Measurements from ENCODE around the gene PNPLA6.

Gene PNPLA6

GRCh38 chr19:7535047-7535997 lies at the start of gene PNPLA6:
TSS of gene PNPLA6 (plus strand) at chr19:7535717. CDS start at chr19:7535789, 72 bp downstream.
- peak; percentile 91 for DNase-seq

- no peak for DNase-seq
These were observed 48.6 kb upstream of the PNPLA6 start for GRCh38 chr19:7486923-7487322.

GRCh38 chr19:7488736-7489353 lies 46.7 kb upstream of the PNPLA6 start, which contains the start of gene PEX11G:
TSS of gene PEX11G (minus strand) at chr19:7489035. CDS start at chr19:7489010, 25 bp downstream.
- peak; percentile 91 for DNase-seq

DNA sequence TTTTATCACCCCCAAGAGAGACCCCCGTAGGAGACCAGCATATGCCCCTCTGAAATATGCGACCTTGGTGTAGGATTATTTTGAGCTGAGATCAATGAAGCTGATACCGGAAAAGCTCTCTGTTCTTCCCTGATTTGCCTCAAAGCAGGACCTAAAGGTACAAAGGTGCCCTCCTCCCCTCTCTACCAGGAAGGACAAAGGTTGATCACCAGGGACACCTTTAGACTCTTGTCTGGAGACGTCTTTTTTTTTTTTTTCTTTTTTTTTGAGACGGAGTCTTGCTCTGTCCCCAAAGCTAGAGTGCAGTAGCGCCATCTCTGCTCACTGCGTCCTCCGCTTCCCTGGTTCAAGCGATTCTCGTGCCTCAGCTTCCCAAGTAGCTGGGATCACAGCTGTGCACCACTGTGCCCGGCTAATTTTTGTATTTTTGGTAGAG lies 45.9 kb upstream of the PNPLA6 start:
- DNase-seq: no peak

DNA sequence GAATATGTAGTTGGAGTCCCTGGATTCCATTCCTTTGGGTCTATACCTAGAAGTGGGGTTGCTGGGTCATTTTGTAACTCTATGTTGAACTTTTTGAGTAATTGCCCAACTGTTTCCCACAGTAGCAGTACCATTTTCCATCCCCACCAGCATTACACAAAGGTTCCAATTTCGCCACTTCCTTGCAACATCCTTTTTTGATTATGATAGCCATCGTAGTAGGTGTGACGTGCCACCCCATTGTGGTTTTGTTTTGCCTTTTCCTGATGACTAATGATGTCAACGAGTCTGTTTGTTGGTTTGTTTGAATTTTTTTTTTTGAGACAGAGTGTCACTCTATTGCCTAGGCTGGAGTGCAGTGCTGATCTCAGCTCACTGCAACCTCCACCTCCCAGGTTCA lies 43.4 kb upstream of the PNPLA6 start:
- peak; percentile 29 for DNase-seq

DNA sequence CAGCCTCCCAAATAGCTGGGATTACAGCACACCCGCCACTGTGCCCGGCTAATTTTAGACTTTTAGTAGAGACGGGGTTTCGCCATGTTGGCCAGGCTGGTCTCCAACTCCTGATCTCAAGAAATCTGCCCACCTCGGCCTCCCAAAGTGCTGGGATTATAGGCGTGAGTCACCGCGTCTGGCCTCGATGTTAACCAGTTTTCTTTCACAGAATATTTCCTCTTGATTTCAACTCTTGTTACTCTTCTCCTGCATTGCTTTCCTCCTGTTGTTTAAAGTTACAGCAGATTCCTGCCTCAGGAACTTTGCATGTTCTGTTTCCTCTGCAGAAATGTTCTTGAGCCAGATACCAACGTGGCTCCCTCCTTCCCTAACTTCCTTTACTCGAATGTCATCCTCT lies 43.0 kb upstream of the PNPLA6 start:
- no peak for DNase-seq

DNA sequence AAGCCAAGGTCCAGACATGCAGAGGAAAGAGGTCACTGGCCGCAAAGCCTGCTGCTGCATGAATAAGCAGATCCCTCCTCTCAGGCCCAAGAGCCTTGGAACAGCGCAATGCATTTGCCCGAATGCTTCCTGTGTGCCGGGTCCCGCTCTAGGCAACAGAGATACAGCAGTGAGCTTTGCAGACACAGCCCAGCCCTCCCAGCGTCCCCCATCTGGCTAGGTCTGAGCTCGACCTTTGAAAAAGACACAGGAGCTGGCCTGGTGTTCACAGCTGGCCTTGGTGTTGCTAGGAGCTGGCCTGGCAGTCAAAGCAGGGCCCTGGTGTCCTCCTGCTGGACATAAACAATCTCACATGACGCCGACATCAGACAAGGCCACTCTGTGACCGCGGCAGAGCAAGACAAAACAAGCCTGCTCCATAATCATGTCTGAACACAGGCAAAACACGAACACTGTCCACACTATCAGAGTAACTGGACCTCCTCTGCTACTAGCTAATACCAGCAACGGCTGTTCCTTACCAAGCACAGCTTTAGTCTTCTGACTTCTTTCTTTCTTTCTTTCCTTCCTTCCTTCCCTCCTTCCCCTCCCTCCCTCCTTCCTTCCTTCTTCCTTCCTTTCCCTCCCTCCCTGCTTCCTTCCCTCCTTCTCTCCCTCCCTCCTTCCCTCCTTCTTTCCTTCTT lies 41.0 kb upstream of the PNPLA6 start:
- DNase-seq: no peak

DNA sequence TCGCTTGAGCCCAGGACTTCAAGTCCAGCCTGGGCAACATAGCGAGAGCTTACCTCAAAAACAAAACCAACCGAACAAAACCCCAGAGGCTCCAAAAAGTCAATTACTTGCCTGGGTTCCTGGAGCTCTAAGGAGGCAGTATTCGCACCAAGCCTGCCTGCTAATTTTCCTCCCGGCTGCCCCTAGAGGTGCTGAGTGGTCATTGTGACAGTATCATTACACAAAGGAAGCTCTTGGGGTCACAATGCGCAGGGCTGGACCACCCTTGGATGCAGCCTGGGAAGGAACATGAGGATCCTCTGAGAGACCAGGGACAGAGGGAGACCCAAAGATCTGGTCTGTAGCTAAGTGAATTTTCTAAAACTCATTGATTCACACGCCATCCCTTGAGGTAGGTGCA lies 38.2 kb upstream of the PNPLA6 start:
- no peak for DNase-seq

- DNase-seq: peak; percentile 31
These were observed 34.6 kb upstream of the PNPLA6 start for GRCh38 chr19:7500811-7501450.

DNA sequence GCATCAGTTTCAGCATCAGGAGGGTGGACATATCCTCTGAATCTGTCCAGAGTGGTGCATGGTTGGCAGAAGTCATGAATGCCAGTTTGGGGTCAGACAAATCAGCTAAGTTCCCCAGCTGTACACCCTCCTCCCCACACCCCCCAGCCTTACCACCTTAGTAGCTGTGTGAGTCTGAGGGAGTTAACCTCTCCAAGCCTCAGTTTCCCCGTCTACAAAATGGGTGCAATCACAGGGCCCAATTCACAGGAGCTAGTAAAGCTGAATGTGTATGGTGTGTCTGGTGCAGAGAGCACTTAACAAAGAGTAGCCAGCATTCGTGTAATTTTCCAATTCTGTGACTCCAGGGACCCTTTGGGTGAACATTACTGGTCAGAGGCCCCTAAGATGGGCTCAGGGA lies 33.0 kb upstream of the PNPLA6 start:
- no peak for DNase-seq

DNA sequence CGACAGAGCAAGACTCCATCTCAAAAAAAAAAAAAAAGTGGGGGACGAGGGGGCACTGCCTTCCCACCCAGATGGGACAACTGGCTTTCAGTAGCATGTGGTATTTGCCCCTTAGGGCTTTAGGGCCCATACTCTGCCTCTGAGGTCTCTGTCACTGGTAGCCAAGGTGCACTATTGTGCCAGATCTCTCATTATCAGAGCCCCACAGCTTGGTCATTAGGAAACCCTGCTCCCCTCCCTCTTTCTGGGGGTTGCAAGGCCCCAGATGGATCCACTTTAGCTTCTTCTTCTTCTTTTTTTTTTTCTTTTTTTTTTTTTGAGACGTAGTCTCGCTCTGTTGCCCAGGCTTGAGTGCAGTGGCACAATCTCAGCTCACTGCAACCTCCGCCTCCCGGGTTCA lies 30.8 kb upstream of the PNPLA6 start:
- DNase-seq: no peak

- DNase-seq: no peak
These were observed 30.2 kb upstream of the PNPLA6 start for GRCh38 chr19:7505288-7505681.

GRCh38 chr19:7505682-7506384 lies 29.7 kb upstream of the PNPLA6 start:
- DNase-seq: no peak

- peak; percentile 39 for DNase-seq
These were observed 28.9 kb upstream of the PNPLA6 start for GRCh38 chr19:7506385-7507328.

DNA sequence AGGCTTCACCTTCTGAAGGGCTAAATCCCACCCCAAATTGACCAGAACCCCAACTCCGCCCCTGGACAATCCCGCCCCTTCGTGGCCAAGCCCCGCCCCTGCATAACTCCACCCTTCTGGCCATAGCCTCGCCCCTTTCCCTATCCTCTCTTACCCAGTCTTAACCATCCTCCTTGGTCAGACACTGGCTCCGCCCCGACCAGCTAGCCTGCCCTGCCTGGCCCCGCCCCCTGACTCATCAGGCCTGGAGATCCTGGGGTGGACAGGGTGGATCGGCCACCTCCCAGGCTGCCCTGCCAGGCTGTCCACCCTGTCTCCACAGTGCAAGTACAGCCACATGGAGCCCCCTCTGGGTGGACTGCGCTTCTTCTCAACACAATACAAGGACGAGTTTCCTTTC lies 27.6 kb upstream of the PNPLA6 start:
- no peak for DNase-seq

DNA sequence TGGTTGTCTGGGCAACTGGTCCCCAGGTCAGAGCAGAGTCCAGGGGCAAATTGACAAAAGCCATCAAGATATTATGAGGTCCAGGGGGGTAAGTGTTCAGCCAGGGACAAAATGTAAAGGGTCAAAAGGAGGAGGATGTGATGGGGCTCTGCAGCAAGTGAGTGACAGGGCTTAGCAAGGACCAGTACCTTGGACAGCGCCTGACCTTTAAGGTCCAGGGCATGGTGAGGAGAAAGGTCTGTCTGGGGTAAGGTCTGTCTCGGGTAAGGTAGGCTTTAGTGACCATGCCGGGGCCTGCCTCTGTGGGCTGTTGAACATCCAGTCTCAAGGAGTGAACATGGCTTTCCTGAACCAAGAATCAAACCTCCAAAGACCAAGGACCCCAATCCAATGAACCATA lies 25.9 kb upstream of the PNPLA6 start:
- no peak for DNase-seq

DNA sequence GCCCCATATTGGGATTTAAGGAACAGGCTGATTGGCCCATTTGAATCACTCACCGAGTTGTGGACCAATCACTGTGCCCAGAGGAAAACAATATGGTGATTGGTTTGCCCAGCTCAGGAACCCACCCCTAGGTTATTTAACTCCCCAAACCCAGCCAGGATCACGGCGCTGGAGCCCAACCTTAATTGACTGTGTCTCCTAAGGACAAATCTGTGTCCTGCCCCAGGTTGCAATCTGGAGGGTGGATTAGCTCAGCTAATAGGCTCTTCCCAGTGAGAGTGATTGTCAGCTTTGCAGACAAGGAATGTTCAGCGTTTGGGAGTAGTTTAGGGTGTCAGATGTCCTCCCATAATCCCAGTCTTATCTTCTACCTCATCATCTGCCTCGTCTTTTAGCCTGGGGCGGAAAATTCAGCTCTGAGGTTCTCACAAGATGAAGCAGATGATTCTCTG lies 23.1 kb upstream of the PNPLA6 start:
- DNase-seq: no peak

DNA sequence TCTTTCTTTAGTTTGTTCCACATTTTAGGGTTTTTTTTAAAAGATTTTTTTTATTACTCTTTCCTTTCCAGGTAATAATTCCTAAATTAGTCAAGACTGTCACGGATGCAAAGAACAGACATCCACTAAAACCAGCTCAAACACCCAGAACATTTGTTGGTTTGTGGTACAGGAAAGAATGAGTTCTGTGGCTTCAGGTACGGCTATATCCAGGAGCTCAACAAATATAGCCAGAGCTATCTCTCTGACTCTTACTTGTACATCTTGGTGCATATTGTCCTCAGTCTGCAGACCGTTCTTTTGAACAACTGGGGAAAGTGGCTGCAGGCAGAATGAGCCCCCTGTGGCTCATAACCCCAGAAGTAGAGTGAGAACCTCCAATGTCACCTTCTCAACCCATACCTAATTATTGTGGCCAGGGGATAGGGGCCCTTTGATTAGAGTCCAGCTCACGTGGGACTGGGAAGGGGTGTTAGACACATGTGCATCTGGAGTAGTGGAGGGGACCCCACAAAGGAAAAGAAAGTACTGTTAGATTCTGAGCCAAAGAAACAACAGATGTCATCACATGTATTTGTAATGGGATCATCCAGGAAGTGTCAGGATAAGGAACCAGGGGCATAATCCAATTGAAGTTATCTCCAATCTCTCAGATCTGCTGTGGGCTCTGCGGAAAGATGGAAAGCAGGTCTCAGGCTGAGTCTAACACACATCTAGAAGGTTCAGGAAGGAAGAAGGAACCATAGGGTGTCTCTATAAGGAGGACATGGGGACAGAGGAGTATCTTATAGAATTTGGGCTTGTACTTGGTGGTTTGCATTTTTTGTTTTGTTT lies 21.5 kb upstream of the PNPLA6 start:
- no peak for DNase-seq

- no peak for DNase-seq
These were observed 20.3 kb upstream of the PNPLA6 start for GRCh38 chr19:7515110-7515644.

GRCh38 chr19:7515645-7516151 lies 19.8 kb upstream of the PNPLA6 start, which contains the start of gene ZNF358:
TSS of gene ZNF358 (plus strand) at chr19:7516103. CDS start at chr19:7519243, 3,140 bp downstream.
- DNase-seq: peak; percentile 34

All from CD4-positive, alpha-beta T cell treated with Interleukin-10 for 1 hour (primary cell).